ENCODE results near the gene ELOB. TPM values are rescaled to one million over a fixed set of nuclear protein-coding genes. Genes with fewer than 3 reads are reported as not detected.

Gene ELOB
- total and polyA plus RNA-seq, 4 donors, result 136 to 660 (median 517) TPM

- WGBS (ENCODE audit: insufficient coverage), result 88% methylated on average over 6 of the region's 6 CpGs
These were observed 32.4 kb downstream of the ELOB start for GRCh38 chr16:2744711-2745110.

GRCh38 chr16:2743007-2743810 is 33.9 kb downstream of the ELOB start:
- H3K4me3 ChIP-seq (ENCODE audit: low read depth, low read length), result no peak overlapping the region
- H3K27me3 ChIP-seq (ENCODE audit: control insufficient read depth, insufficient read depth, low read length), result no peaks in the 10 kb centered on the region
- no peak overlapping the region for H3K27ac ChIP-seq (ENCODE audit: low read depth, low read length)
- no peak for DNase-seq (ENCODE audit: low read depth in 4 of 6, low spot score in 6 of 6)
- H3K36me3 ChIP-seq (ENCODE audit: control insufficient read depth, insufficient read depth, low read length), result peaks cover 7% of the 10 kb centered on the region
- WGBS (ENCODE audit: insufficient coverage), result 94% methylated on average over 12 of the region's 19 CpGs
- H3K9me3 ChIP-seq (ENCODE audit: control insufficient read depth, insufficient read depth, low read length), result no peaks in the 10 kb centered on the region
- no peaks in the 10 kb centered on the region for H3K4me1 ChIP-seq (ENCODE audit: control insufficient read depth, insufficient read depth, low read length)

More at GRCh38 chr16:2744711-2745110, 32.4 kb downstream of the ELOB start:
- Histone ChIP-seq H3K9me3 (ENCODE audit: control insufficient read depth, insufficient read depth, low read length) (no peaks in the 10 kb centered on the region), H3K4me3 (ENCODE audit: low read depth, low read length) (no peak overlapping the region), H3K27me3 (ENCODE audit: control insufficient read depth, insufficient read depth, low read length) (no peaks in the 10 kb centered on the region), H3K36me3 (ENCODE audit: control insufficient read depth, insufficient read depth, low read length) (peaks cover 17% of the 10 kb centered on the region), H3K27ac (ENCODE audit: low read depth, low read length) (no peak overlapping the region), H3K4me1 (ENCODE audit: control insufficient read depth, insufficient read depth, low read length) (no peaks in the 10 kb centered on the region)
- no peak for DNase-seq (ENCODE audit: low read depth in 4 of 6, low spot score in 6 of 6)

- H3K36me3 ChIP-seq (ENCODE audit: control insufficient read depth, insufficient read depth, low read length), result peaks cover 7% of the 10 kb centered on the region
- H3K27ac ChIP-seq (ENCODE audit: low read depth, low read length), result no peak overlapping the region
- H3K4me3 ChIP-seq (ENCODE audit: low read depth, low read length), result no peak overlapping the region
- DNase-seq (ENCODE audit: low read depth in 4 of 6, low spot score in 6 of 6), result no peak
- whole genome bisulfite sequencing (ENCODE audit: insufficient coverage), result 93% methylated on average over 9 of the region's 12 CpGs
- no peaks in the 10 kb centered on the region for H3K9me3 ChIP-seq (ENCODE audit: control insufficient read depth, insufficient read depth, low read length)
- no peaks in the 10 kb centered on the region for H3K27me3 ChIP-seq (ENCODE audit: control insufficient read depth, insufficient read depth, low read length)
- no peaks in the 10 kb centered on the region for H3K4me1 ChIP-seq (ENCODE audit: control insufficient read depth, insufficient read depth, low read length)
These were observed 34.6 kb downstream of the ELOB start for GRCh38 chr16:2742323-2743006.

GRCh38 chr16:2741168-2741567 is 35.9 kb downstream of the ELOB start:
- Histone ChIP-seq H3K27ac (ENCODE audit: low read depth, low read length) (no peak overlapping the region), H3K27me3 (ENCODE audit: control insufficient read depth, insufficient read depth, low read length) (no peaks in the 10 kb centered on the region), H3K4me3 (ENCODE audit: low read depth, low read length) (no peak overlapping the region), H3K4me1 (ENCODE audit: control insufficient read depth, insufficient read depth, low read length) (no peaks in the 10 kb centered on the region), H3K9me3 (ENCODE audit: control insufficient read depth, insufficient read depth, low read length) (no peaks in the 10 kb centered on the region), H3K36me3 (ENCODE audit: control insufficient read depth, insufficient read depth, low read length) (peaks cover 7% of the 10 kb centered on the region)
- no peak for DNase-seq (ENCODE audit: low read depth in 4 of 6, low spot score in 6 of 6)
- WGBS (ENCODE audit: insufficient coverage), result 98% methylated on average over 3 of the region's 4 CpGs

GRCh38 chr16:2740476-2740875 is 36.6 kb downstream of the ELOB start:
- WGBS (ENCODE audit: insufficient coverage), result 89% methylated on average over 5 of the region's 6 CpGs
- H3K4me3 ChIP-seq (ENCODE audit: low read depth, low read length), result no peak overlapping the region
- H3K36me3 ChIP-seq (ENCODE audit: control insufficient read depth, insufficient read depth, low read length), result peaks cover 4% of the 10 kb centered on the region
- H3K4me1 ChIP-seq (ENCODE audit: control insufficient read depth, insufficient read depth, low read length), result no peaks in the 10 kb centered on the region
- no peaks in the 10 kb centered on the region for H3K9me3 ChIP-seq (ENCODE audit: control insufficient read depth, insufficient read depth, low read length)
- H3K27ac ChIP-seq (ENCODE audit: low read depth, low read length), result no peak overlapping the region
- no peaks in the 10 kb centered on the region for H3K27me3 ChIP-seq (ENCODE audit: control insufficient read depth, insufficient read depth, low read length)
- DNase-seq (ENCODE audit: low read depth in 4 of 6, low spot score in 6 of 6), result no peak

GRCh38 chr16:2739625-2740430 is 37.3 kb downstream of the ELOB start:
- 53% methylated on average over 7 of the region's 8 CpGs for WGBS (ENCODE audit: insufficient coverage)
- H3K4me3 ChIP-seq (ENCODE audit: low read depth, low read length), result no peak overlapping the region
- H3K9me3 ChIP-seq (ENCODE audit: control insufficient read depth, insufficient read depth, low read length), result no peaks in the 10 kb centered on the region
- no peaks in the 10 kb centered on the region for H3K27me3 ChIP-seq (ENCODE audit: control insufficient read depth, insufficient read depth, low read length)
- H3K27ac ChIP-seq (ENCODE audit: low read depth, low read length), result no peak overlapping the region
- H3K36me3 ChIP-seq (ENCODE audit: control insufficient read depth, insufficient read depth, low read length), result peaks cover 4% of the 10 kb centered on the region
- no peaks in the 10 kb centered on the region for H3K4me1 ChIP-seq (ENCODE audit: control insufficient read depth, insufficient read depth, low read length)
- no peak for DNase-seq (ENCODE audit: low read depth in 4 of 6, low spot score in 6 of 6)

GRCh38 chr16:2738615-2739014 is 38.5 kb downstream of the ELOB start:
- Histone ChIP-seq H3K4me1 (ENCODE audit: control insufficient read depth, insufficient read depth, low read length) (no peaks in the 10 kb centered on the region), H3K27ac (ENCODE audit: low read depth, low read length) (no peak overlapping the region), H3K36me3 (ENCODE audit: control insufficient read depth, insufficient read depth, low read length) (peaks cover 4% of the 10 kb centered on the region), H3K27me3 (ENCODE audit: control insufficient read depth, insufficient read depth, low read length) (no peaks in the 10 kb centered on the region), H3K4me3 (ENCODE audit: low read depth, low read length) (no peak overlapping the region), H3K9me3 (ENCODE audit: control insufficient read depth, insufficient read depth, low read length) (no peaks in the 10 kb centered on the region)
- no peak for DNase-seq (ENCODE audit: low read depth in 4 of 6, low spot score in 6 of 6)
- 66% methylated on average over 5 of the region's 5 CpGs for WGBS (ENCODE audit: insufficient coverage)

GRCh38 chr16:2737895-2738418 is 39.1 kb downstream of the ELOB start:
- no peak for DNase-seq (ENCODE audit: low read depth in 4 of 6, low spot score in 6 of 6)
- Histone ChIP-seq H3K9me3 (ENCODE audit: control insufficient read depth, insufficient read depth, low read length) (no peaks in the 10 kb centered on the region), H3K27ac (ENCODE audit: low read depth, low read length) (no peak overlapping the region), H3K4me3 (ENCODE audit: low read depth, low read length) (no peak overlapping the region), H3K4me1 (ENCODE audit: control insufficient read depth, insufficient read depth, low read length) (no peaks in the 10 kb centered on the region), H3K27me3 (ENCODE audit: control insufficient read depth, insufficient read depth, low read length) (no peaks in the 10 kb centered on the region), H3K36me3 (ENCODE audit: control insufficient read depth, insufficient read depth, low read length) (peaks cover 2% of the 10 kb centered on the region)
- 76% methylated on average over 7 of the region's 7 CpGs for WGBS (ENCODE audit: insufficient coverage)

- Histone ChIP-seq H3K36me3 (ENCODE audit: control insufficient read depth, insufficient read depth, low read length) (no peaks in the 10 kb centered on the region), H3K9me3 (ENCODE audit: control insufficient read depth, insufficient read depth, low read length) (no peaks in the 10 kb centered on the region), H3K27ac (ENCODE audit: low read depth, low read length) (no peak overlapping the region), H3K4me1 (ENCODE audit: control insufficient read depth, insufficient read depth, low read length) (no peaks in the 10 kb centered on the region), H3K4me3 (ENCODE audit: low read depth, low read length) (no peak overlapping the region), H3K27me3 (ENCODE audit: control insufficient read depth, insufficient read depth, low read length) (no peaks in the 10 kb centered on the region)
- DNase-seq (ENCODE audit: low read depth in 4 of 6, low spot score in 6 of 6), result no peak
- WGBS (ENCODE audit: insufficient coverage), result 55% methylated on average over 3 of the region's 5 CpGs
These were observed 39.9 kb downstream of the ELOB start for GRCh38 chr16:2737238-2737605.
